HepG2 (cell line): ENCODE measurements around the gene DLG4. TPM values are rescaled to one million over a fixed set of nuclear protein-coding genes. Genes with fewer than 3 reads are reported as not detected.
A peak's percentile ranks its signal among the peaks of the same experiment; 100 is the strongest.

Source experiments
- BRF2 ChIP-seq: sonication (generic); formaldehyde crosslinking; IDR thresholded peaks from 2 replicates; pipeline ENCODE4 v1.8.1; 2022; ENCODE audit warnings: mild to moderate bottlenecking, missing genetic modification reagents
- CBX2 ChIP-seq, 2 experiments: fragments of 200-600 bp in 1 of 2; sonication (generic); formaldehyde crosslinking in 1 of 2; IDR thresholded peaks; 2 replicates each; pipeline versions ENCODE4 v1.7.0 to v1.8.1; 2018 to 2022; ENCODE audit warnings: low read depth in 2 of 2, low read length in 1 of 2, mild to moderate bottlenecking in 1 of 2, missing genetic modification reagents in 1 of 2
- CC2D1A ChIP-seq: sonication (generic); formaldehyde crosslinking; IDR thresholded peaks from 2 replicates; pipeline ENCODE4 v1.8.1; 2023; ENCODE audit warnings: mild to moderate bottlenecking, missing genetic modification reagents
- GTF2F1 ChIP-seq: fragments of 150-350 bp; IDR thresholded peaks from 2 replicates; pipeline ENCODE4 v1.6.1; 2014; ENCODE audit warnings: low read length
- HMGA1 ChIP-seq: sonication (generic); formaldehyde crosslinking; conservative IDR thresholded peaks from 2 replicates; pipeline ENCODE4 v1.4.0; 2020; ENCODE audit warnings: missing genetic modification reagents
- JUND ChIP-seq: sonication (generic); formaldehyde crosslinking; IDR thresholded peaks from 2 replicates; pipeline ENCODE4 v1.8.0; 2022; ENCODE audit warnings: mild to moderate bottlenecking, missing genetic modification reagents
- NR3C1 ChIP-seq: sonication (generic); formaldehyde crosslinking; IDR thresholded peaks from 2 replicates; pipeline ENCODE4 v1.4.0; 2020; ENCODE audit warnings: missing genetic modification reagents
- SNAI1 ChIP-seq: sonication (generic); formaldehyde crosslinking; IDR thresholded peaks from 2 replicates; pipeline ENCODE4 v1.5.0; 2020; ENCODE audit warnings: mild to moderate bottlenecking, missing genetic modification reagents, borderline replicate concordance
- SUZ12 ChIP-seq: fragments of 150-350 bp; IDR thresholded peaks from 2 replicates; pipeline ENCODE4 v1.6.1; 2014; ENCODE audit warnings: low read depth, low read length
- TIGD3 ChIP-seq: sonication (generic); formaldehyde crosslinking; IDR thresholded peaks from 2 replicates; pipeline ENCODE4 v1.5.1; 2020; ENCODE audit warnings: mild to moderate bottlenecking, missing genetic modification reagents, borderline replicate concordance
- ZBTB33 ChIP-seq: sonication (generic); formaldehyde crosslinking; IDR thresholded peaks from 2 replicates; pipeline ENCODE4 v1.4.0; 2020; ENCODE audit warnings: missing genetic modification reagents
- ZBTB43 ChIP-seq: sonication (generic); formaldehyde crosslinking; conservative IDR thresholded peaks from 2 replicates; pipeline ENCODE4 v1.4.0; 2020; ENCODE audit warnings: missing genetic modification reagents
- ZC3H4 ChIP-seq: sonication (generic); formaldehyde crosslinking; IDR thresholded peaks from 2 replicates; pipeline ENCODE4 v1.4.0; 2020; ENCODE audit warnings: missing genetic modification reagents, borderline replicate concordance
- ZFX ChIP-seq: sonication (generic); formaldehyde crosslinking; IDR thresholded peaks from 2 replicates; pipeline ENCODE4 v1.4.0; 2020; ENCODE audit warnings: mild to moderate bottlenecking, low read depth, missing genetic modification reagents, moderate library complexity
- ZNF17 ChIP-seq: sonication (generic); formaldehyde crosslinking; IDR thresholded peaks from 2 replicates; pipeline ENCODE4 v1.5.0; 2020; ENCODE audit warnings: mild to moderate bottlenecking, missing genetic modification reagents
- ZNF232 ChIP-seq: sonication (generic); formaldehyde crosslinking; IDR thresholded peaks from 2 replicates; pipeline ENCODE4 v1.4.0; 2020; ENCODE audit warnings: missing genetic modification reagents, borderline replicate concordance
- ZNF274 ChIP-seq: sonication (generic); formaldehyde crosslinking; IDR thresholded peaks from 2 replicates; pipeline ENCODE4 v1.5.1; 2020; ENCODE audit warnings: mild to moderate bottlenecking, missing genetic modification reagents
- ZNF639 ChIP-seq: conservative IDR thresholded peaks from 2 replicates; pipeline ENCODE4 v1.6.1; 2018; ENCODE audit warnings: missing genetic modification reagents
- ZNF7 ChIP-seq: IDR thresholded peaks from 2 replicates; pipeline ENCODE4 v1.6.1; 2016; ENCODE audit warnings: missing biosample characterization, missing genetic modification reagents
- ZNF800 ChIP-seq: sonication (generic); formaldehyde crosslinking; IDR thresholded peaks from 2 replicates; pipeline ENCODE4 v1.4.0; 2020; ENCODE audit warnings: missing genetic modification reagents
- polyA plus RNA-seq, 8 experiments: library from polyadenylated mRNA; depleted of rRNA in 3 of 8; stranded (reverse) in 7 of 8; unstranded in 1 of 8; fragments of >200 nt; fragmentation: Illumina TruSeq in 4 of 8; extraction: Trizol in 4 of 8; gene quantifications; 2 replicates each; pipeline versions ENCODE4 v1.2.1 to v1.2.3, GENCODE V29; 2011 to 2016; ENCODE audit warnings: low read depth in 4 of 8, missing spikeins in 1 of 8, mixed read lengths in 1 of 8; ENCODE audit not compliant: insufficient read depth in 1 of 8
- total RNA-seq, 5 experiments: library from RNA; depleted of rRNA; stranded (reverse); fragments of >200 nt; fragmentation: Illumina TruSeq; extraction: Trizol; gene quantifications; 2 replicates each; pipeline ENCODE4 v1.2.3, GENCODE V29; 2016; ENCODE audit warnings: low read depth in 1 of 5

The DLG4 gene
- total and polyA plus RNA-seq, 2 of the 13 experiments (the other 11 are each of a cell fraction or from before 2014, with no cell fraction given), result 0.71 to 4.3 TPM

- no peak for TF ChIP-seq ZBTB43
- no peak for TF ChIP-seq HMGA1
- TF ChIP-seq ZNF274 (CRISPR knock-in tag), result no peak; the same call in 1 of the 2 replicates
- 0 out of 2 replicates have a peak, but pooled peaks have one; percentile 14 for TF ChIP-seq BRF2 (CRISPR knock-in tag)
- TF ChIP-seq JUND, result peak; percentile 25; the same call in 1 of the 2 replicates
- TF ChIP-seq SUZ12, result no peak
- no peak for TF ChIP-seq TIGD3 (CRISPR knock-in tag)
- 0 out of 2 replicates have a peak, but pooled peaks have one; percentile 37 for TF ChIP-seq ZC3H4
- no peak for TF ChIP-seq CC2D1A
- TF ChIP-seq ZNF639 (CRISPR knock-in tag), result peak; percentile 84
- 0 out of 2 replicates have a peak, but pooled peaks have one; percentile 9 for TF ChIP-seq ZFX (CRISPR knock-in tag)
- TF ChIP-seq ZNF7, result no peak
- TF ChIP-seq SNAI1 (CRISPR knock-in tag), result no peak
- TF ChIP-seq ZNF232, result no peak
- TF ChIP-seq ZNF800 (CRISPR knock-in tag), result no peak
- no peak for TF ChIP-seq NR3C1 (CRISPR knock-in tag)
- no peak for TF ChIP-seq CBX2 (IDR thresholded peaks at IDR 0.05; ENCODE audit: low read depth, low read length)
- no peak for TF ChIP-seq CBX2 (CRISPR knock-in tag; IDR thresholded peaks at IDR 0.05; ENCODE audit: low read depth)
- peak; percentile 67 for TF ChIP-seq ZBTB33 (CRISPR knock-in tag)
- no peak for TF ChIP-seq ZNF17
- TF ChIP-seq GTF2F1, result 0 out of 2 replicates have a peak, but pooled peaks have one; percentile 16
Observed at GRCh38 chr17:7242717-7243452, 23.2 kb upstream of the DLG4 start (continued).
